HT1080 (cell line): ENCODE results near the gene SLC18A2. TPM values are rescaled to one million over a fixed set of nuclear protein-coding genes. Genes with fewer than 3 reads are reported as not detected.
A peak's percentile ranks its signal among the peaks of the same experiment; 100 is the strongest.
"Not testable (repeated sequence)": the region's sequence is repeated elsewhere in the genome, so short reads cannot be mapped to it uniquely, and the experiment has no call there.

ENCODE experiments used
- DNase-seq: peaks from one replicate; pipeline ENCODE4 v3.0.0-alpha.2; 2015; ENCODE audit warnings: low read depth
- total RNA-seq: library from RNA; depleted of rRNA; stranded (reverse); fragments of >200 nt; shearing (Covaris generic); gene quantifications from 2 replicates; pipeline ENCODE4 v1.2.3, GENCODE V29; 2014

Gene SLC18A2
- total RNA-seq, 1 experiment from 2014 or later: not detected

DNA sequence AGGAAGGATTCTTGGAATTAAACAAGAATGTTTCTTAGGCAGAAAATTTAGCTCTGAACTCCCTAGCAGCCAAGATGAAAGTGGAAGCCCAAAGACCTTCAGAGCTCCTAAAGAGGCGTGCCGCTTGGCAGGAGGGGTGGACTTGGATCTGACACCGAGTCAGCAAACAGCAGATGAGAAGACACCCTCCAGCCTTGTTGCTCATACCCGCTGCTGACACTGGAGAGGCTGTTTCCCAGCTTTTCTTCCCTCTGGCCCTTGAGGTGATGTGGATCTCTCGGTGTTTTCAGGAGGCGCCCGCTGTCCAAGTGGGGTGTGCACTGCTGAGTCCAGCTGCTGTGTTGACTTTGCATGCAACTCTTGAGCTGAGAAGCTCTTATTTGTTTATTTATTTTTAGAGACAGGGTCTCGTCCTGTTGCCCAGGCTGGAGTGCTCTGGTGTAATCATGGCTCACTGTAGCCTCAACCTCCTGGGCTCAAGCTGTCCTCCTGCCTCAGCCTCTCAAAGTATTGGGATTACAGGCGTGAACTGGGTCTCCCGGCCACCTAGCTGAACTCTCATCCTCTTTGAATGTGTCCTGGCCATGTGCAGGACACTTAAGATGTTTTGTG lies 21.5 kb downstream of the SLC18A2 start:
- no peak for DNase-seq

DNA sequence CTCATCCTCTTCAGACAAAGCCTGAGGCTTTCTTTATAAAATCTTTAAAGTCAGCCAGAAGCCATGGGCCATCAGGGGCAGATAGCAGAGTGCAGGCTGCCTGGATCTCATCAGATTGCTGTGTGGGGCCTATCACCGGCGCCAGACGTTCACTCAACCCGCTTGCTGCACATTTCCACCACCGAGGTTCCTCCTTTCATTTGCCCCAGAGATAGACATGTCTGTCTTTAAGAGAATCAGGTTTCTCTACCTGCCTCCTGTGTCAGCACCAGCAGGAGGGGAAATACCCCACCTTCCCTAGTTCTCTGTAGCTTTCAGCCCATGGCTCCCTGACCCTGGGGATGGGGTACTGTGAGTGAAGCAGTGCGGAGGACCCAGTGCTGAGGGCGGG lies 22.0 kb downstream of the SLC18A2 start:
- no peak for DNase-seq

DNA sequence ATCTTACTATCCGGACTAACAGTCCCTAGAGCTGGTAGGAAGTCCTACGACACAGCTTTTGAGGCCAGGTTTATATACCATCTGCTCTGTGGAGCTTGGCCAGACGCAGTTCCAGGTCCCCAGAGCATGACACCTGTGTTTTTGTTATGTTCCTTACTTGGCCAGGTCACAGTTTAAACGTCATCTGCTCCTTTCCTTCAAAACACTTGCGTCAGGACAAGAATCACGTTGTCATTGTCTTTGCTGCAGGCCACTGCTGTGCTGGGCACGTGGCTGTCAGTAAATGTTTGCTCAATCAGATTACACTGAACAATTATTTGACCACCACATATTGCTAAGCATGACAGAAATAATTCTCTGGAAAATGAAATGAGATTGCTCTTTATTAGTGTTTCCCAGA lies 23.9 kb downstream of the SLC18A2 start:
- DNase-seq: no peak

DNA sequence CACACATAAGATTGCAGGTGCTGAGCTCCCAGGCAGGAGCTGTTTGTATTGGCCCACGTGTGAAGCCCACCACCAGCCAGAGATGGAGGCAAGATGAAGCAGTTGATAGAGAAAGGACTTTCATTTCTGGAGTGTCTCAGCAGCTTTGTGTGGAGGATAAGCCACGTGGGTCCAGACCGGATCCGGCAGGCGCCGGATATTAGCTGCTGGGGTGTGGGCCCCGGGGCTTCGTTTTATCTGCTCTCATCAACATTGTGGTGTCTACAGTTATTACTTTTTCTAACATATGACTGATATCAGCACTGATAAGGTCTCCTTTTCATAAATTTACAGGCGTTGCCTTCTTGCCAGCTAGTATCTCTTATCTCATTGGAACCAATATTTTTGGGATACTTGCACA lies 25.5 kb downstream of the SLC18A2 start:
- DNase-seq: no peak

DNA sequence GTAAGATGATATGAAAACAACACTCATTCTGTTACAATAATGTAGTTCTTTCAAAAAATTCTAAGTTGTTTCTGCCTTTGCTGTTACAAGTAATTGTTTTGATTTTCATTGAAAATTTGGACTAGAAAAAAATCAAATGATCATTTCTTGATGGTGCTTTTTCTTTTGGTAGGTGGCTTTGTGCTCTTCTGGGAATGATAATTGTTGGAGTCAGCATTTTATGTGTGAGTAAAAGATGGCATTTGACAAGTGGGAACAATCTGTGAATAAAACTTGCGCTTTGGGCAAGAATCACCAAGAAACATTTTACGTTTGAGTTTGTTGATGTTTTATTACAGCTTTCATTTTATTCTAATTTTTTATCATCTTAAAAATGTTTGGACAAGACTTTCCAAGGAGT lies 25.9 kb downstream of the SLC18A2 start:
- DNase-seq: no peak

DNA sequence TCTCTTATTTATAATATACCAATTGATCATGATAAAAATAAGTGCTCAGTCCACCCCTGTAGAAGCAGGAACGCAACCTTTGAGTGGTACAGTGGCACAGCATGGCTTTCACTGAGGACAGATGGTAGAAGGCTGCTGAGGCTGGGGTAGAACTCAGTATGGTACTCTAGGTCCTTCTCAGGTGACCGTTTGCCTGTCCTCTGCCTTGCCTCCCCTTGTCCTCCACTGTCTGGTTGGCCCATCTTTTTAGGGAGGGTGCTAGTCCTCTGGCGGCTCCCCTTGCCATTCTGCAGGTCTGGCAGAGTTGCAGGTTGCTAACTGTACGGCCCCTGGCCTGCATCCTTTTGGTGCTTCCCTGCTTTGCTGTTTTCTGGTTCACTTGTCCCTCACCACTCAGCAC lies 27.3 kb downstream of the SLC18A2 start:
- no peak for DNase-seq

DNA sequence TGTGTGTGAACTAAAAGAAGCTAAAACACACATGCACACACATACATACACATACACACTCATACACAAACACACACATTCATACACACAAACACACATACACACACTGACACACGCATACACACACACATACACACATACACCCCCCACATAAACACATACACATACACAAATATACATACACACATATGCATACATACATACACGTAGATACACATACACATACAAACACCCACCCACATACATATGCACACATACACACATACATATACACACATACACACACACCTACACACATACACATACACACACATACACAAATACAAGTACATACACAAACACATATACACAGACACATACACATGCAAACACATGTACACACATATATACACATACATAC lies 28.0 kb downstream of the SLC18A2 start:
- no peak for DNase-seq

DNA sequence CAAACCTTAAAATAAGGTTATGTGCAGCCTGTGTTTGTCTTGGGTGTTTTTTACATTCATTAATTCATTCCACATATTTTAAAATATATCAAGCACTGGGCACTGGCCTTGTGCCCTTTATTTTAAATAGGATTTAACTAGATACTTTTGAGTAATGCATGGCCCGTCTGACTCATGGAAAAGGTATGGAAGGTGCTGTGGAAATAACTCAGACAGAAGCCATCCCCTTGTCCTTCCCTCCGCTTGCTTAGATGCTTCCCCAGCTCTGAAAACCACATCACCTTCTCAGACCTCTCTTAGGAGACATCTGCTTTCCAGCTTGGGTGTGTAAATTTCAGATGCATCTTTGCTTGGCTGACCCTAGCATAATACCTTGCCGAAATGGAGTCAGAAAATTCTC lies 30.5 kb downstream of the SLC18A2 start:
- peak; percentile 68 for DNase-seq

DNA sequence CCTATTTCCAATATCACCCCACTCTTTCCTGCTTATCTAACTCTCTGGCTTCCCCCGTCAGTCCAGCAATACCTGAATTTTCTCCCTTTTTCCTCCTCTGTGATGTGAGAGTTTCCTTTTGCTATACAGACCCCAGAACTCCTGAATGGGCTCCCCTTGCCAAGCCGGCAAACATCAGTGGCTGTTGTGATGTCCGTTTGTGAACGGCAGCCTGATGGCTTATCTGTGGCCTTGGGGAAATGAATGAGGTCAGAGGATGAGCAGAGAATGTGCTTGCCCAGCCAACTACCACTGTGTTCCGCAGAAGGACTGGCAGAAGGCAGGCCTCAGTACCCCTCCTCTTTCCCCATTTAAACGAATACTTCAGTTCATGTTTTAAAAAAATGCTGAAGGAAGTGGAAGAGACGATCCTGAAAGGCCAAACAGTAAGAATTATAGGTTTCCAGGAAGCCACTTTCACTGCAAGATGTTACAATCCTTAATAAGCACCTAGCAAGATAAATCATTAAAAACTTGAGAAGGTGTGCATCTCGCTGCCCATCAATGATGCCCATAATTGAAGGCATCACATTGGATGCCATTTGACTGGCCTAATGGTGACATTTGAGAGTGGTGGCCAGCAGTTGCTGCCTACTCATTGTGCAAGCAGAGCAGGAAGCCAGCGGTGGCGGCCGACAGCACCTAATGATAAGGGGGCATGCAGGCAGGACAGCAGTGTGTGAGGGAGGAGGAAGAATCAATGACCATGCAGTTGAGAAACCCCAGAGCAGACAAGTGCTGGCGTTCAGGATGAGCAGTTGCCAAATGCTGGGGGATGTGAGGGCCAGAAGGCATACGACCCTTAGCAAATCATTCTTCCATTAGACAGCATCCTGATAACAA lies 31.5 kb downstream of the SLC18A2 start:
- DNase-seq: no peak

DNA sequence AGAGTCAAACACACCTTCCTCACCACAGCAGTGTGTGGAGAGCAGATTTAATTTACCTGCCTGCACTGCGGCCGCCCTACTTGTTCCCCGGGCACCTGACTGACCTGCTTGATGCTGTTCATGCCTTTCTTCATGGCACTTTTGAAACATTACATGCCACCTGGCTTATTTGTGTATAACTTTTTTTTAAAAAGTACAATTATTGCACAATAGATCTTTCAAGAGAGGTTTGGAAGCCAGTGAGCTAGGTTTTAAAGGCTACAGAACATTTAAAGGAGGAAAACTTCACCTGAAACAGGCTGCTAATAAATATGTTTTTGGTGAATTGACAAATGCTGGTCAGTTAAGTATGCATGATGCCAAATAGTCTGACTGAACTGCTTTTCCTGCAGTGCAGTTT lies 33.1 kb downstream of the SLC18A2 start:
- DNase-seq: no peak

DNA sequence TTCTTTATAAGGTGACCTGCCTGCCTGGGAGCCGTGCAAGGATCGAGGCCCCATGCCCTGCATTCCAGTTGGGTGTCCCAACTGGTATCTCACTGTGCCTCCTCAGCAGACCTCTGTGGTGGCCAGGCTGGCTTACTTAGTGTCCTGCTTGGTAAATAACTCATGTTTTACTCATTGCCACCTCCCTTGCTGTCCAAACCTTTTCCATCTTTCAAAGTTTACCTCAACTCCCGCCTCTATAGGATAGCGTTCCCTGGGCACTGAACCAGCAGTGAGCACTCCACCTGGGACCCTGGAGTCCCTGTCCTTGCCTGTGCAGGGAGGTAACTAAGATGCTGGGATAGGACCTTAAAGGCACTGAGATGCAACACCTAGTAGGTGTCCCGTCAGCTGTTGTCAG lies 33.6 kb downstream of the SLC18A2 start:
- no peak for DNase-seq

DNA sequence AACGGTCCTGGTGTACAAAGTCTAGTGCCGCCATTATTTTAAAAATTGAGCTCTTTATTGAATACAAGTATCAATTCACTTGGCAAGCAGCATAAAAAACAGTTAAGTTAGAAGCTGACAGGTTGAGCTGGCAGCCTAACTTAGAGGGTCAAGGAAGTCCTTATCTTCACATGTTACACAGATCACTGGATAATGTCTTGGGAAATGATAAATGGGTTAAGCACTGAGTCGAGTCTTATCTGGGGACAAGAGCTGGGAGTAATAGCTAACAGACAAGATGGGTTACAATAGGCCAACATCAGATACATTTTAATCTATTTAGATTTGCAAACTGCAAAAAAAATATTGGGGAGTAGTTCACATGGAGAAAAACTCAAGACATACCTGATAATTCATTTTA lies 34.2 kb downstream of the SLC18A2 start:
- DNase-seq: no peak

DNA sequence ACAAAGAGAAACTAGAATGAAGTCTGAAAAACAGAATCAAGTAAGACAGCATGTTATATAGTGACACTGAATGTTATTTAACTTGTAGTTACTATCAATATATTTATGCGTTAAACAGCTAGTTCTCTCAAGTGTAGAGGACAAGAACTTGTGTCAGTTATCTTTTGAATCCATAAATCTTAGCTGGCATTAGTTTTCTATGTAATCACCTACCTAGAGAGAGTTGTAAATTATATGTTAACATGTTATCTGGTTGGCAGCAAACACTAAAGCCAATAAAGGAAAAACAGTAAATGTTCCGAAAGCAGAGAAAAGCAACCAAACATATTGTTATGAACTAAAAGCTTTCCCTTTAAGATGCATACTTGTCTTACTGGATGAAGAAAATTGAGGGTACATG lies 36.8 kb downstream of the SLC18A2 start:
- no peak for DNase-seq

DNA sequence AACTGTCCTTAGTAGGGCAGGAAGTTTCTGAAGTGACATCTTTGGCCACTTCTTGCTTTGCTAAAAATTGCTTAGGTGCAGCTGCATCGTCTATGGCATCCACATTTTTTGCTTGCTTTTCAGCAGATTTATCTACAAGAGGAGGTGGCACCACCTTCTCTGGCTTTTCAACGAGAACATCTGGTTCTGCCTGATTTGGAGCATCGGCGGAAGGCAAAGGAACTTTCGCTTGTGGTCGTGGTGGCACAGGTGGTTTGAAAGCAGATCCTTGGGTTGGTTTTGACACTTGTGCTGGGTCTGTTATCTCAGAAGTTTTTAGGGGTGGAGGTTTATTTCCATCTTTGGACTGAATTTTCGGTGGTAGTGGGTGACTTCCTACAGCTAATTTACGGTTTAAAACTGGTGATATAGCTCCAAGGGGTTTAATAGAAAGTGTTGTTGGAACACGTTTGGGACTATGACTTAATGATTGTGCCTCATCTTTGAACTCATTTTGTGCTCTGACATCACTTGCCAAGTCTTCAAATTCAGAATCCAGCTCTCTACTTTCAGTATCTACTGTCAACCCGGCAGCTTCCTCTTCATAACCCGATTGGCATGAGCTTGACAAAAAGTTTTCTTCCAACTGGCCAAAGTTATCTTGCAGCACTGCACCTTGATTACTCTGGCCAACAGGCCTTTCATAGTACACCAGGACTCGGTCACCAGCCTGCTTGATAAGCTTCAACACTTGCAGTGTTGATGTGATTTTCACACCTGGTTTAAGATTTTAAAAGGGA lies 44.0 kb downstream of the SLC18A2 start:
- no peak for DNase-seq

DNA sequence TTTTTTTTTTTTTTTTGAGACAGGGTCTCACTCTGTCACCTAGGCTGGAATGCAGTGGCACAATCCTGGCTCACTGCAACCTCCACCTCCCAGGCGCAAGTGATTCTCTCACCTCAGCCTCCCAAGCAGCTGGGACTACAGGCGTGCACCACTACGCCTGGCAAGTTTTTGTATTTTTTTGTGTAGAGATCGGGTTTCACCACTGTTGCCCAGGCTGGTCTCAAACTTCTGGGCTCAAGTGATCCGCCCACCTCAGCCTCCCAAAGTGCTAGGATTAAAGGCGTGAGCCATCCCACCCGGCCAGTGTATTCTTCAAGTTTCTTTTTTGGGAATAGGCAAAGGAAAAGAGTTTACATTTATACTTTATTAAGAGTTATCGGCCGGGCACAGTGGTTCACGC lies 50.0 kb downstream of the SLC18A2 start:
- DNase-seq: not testable (repeated sequence)

DNA sequence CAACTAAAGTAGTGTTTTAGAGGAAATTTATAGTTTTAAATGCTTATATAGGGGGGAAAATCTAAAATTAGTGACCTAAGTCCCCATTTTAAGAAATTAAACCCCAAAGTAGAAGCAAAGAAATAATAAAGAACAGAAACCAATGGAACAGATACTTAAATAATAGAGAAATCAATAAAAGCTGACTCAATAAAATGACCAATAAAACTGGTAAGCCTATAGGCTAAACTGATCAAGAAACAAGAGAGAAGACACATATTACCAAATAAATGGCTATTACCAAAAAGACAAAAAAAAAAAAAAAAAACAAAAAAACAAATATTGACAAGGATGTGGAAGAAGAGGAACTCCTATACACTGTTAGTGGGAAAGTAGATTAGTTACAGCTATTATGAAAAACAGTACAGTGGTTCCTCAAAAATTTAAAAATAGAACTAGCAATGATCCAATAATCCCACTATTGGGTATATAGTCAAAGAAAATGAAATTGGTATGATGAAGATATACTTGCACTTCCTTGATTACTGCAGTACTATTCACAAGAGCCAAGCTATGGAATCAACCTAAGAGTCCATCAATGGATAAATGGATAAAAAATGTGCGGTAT lies 53.2 kb downstream of the SLC18A2 start:
- DNase-seq: no peak

DNA sequence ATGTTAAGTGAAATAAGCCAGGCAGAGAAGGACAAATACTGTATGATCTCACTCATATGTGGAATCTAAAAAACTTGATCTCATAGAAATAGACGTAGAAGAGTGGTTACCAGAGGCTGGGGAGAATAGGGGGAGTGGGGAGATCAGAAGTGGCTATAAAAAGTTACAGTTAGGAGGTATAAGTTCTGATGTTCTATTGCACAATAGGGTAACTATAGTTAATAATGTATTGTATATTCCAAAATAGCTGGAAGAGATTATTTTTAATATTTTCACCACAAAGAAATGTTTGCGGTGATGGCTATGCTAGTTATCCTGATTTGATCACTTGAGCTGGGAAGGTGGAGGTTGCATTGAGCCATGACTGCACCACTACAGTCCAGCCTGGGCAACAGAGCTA lies 53.8 kb downstream of the SLC18A2 start:
- DNase-seq: no peak

DNA sequence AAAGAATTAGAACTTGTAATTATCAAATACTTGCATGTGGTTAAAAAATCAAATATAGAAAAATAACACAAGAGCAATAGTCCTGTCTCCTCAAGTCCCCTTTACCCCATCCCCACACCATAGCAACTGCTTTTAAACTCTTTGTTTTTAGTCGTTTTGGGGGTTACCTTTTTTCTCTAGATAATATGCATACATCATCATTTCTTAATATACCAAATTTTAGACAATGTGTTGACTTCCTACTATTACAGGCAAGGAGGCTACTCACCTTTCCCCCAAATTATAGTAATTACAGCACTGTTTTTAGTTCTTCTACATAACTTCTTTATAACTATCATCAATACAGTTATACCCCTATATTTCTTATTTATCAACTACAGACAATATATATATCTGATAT lies 57.3 kb downstream of the SLC18A2 start:
- DNase-seq: no peak

DNA sequence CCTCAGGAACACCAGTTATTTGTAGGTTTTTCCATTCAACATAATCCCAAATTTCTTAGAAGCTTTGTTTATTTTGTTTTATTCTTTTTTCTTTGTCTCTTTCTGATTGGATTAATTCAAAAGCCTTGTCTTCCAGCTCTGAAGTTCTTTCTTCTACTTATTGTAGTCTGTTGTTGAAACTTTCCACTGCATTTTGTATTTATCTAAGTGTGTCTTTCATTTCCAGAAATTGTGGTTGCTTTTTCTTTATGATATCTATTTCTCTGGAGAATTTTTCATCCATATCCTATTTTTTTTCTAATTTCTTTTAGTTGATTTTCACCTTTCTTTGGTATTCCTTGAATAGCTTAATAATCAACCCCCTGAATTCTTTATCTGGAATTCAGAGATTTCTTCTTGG lies 58.5 kb downstream of the SLC18A2 start:
- no peak for DNase-seq

DNA sequence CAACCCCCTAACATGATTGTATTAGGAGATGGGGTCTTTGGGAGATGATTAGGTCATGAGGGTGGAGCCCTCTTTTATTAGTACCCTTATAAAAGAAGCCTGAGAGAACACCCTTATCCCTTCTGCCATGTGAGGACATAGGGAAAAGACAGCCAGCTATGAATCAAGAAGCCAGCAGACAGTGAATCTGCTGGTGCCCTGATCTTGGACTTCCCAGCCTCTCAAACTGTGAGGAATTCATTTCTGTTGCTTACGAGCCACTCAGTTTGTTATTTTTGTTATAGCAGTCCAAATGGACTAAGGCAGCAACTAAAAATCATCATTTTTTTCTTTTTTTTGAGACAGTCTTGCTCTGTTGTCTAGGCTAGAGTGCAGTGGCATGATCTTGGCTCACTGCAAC lies 59.8 kb downstream of the SLC18A2 start:
- no peak for DNase-seq

DNA sequence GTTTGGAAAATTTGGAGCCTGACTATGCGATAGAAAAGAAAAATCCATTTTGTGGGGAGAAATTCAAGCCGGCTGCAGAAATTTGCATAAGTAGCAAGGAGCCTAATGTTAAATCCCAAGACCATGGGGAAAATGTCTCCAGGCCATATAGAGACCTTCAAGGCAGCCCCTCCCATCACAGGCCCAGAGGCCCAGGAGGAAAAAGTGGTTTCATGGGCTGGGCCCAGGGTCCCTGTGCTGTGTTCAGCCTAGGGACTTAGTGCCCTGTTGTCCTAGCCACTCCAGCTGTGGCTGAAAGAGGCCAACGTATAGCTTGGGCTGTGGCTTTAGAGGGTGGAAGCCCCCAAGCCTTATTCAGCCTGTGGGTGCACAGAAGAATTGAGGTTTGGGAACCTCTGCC lies 62.5 kb downstream of the SLC18A2 start:
- DNase-seq: not testable (repeated sequence)

DNA sequence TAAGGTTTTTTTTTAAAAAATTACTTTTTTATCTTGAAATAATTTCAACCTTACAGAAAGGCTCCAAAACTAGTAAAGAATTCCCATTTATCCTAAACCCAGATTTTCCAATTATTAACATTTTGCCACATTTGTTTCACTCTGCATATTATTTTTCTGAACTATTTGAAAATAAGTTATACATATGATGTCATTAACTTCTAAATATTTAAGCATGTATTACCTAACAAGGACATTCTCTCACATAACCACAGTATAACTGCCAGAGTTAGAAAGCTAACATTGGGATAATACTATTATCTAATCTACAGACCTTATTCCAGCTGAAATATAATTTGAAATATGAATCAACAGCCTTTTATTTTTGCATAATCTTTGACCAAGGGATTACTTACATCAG lies 65.8 kb downstream of the SLC18A2 start:
- no peak for DNase-seq
